ENCODE measurements around the gene AGBL1.
"Not testable (repeated sequence)": the region's sequence is repeated elsewhere in the genome, so short reads cannot be mapped to it uniquely, and the experiment has no call there.

AGBL1 gene

GRCh38 chr15:86876387-86876944, 796.8 kb downstream of the AGBL1 start:
- CTCF ChIA-PET: no interaction called here
- no peak for DNase-seq (ENCODE audit: low read depth, low spot score)
- TF ChIP-seq CTCF (IDR thresholded peaks at IDR 0.05; ENCODE audit: insufficient read depth, low read length, missing control alignments): no peak
- POLR2A ChIA-PET: no interaction called here
- H3K4me3 ChIP-seq (ENCODE audit: low read depth, low read length): no peak overlapping the region

GRCh38 chr15:86877171-86877631, 797.5 kb downstream of the AGBL1 start:
- no peak for TF ChIP-seq CTCF (IDR thresholded peaks at IDR 0.05; ENCODE audit: insufficient read depth, low read length, missing control alignments)
- H3K4me3 ChIP-seq (ENCODE audit: low read depth, low read length): no peak overlapping the region
- ChIA-PET CTCF (no interaction called here), POLR2A (no interaction called here)
- no peak for DNase-seq (ENCODE audit: low read depth, low spot score)

- CTCF ChIA-PET, POLR2A ChIA-PET: not testable (repeated sequence)
Observed at GRCh38 chr15:86878844-86879243, 799.2 kb downstream of the AGBL1 start.

GRCh38 chr15:86879250-86880229, 799.9 kb downstream of the AGBL1 start:
- CTCF ChIA-PET: no interaction called here
- no peak for TF ChIP-seq CTCF (IDR thresholded peaks at IDR 0.05; ENCODE audit: insufficient read depth, low read length, missing control alignments)
- H3K4me3 ChIP-seq (ENCODE audit: low read depth, low read length): no peak overlapping the region
- POLR2A ChIA-PET: no interaction called here
- no peak for DNase-seq (ENCODE audit: low read depth, low spot score)

More at GRCh38 chr15:86878844-86879243, 799.2 kb downstream of the AGBL1 start:
- not testable (repeated sequence) for H3K4me3 ChIP-seq (ENCODE audit: low read depth, low read length); DNase-seq (ENCODE audit: low read depth, low spot score)

GRCh38 chr15:86885616-86886015, 805.9 kb downstream of the AGBL1 start:
- TF ChIP-seq CTCF (IDR thresholded peaks at IDR 0.05; ENCODE audit: insufficient read depth, low read length, missing control alignments): no peak
- no peak overlapping the region for H3K4me3 ChIP-seq (ENCODE audit: low read depth, low read length)
- ChIA-PET POLR2A (no interaction called here), CTCF (no interaction called here)
- DNase-seq (ENCODE audit: low read depth, low spot score): no peak

GRCh38 chr15:86892774-86893449, 813.2 kb downstream of the AGBL1 start:
- CTCF ChIA-PET: no interaction called here
- no peak overlapping the region for H3K4me3 ChIP-seq (ENCODE audit: low read depth, low read length)
- peak; percentile 7 for DNase-seq (ENCODE audit: low read depth, low spot score)
- TF ChIP-seq CTCF (IDR thresholded peaks at IDR 0.05; ENCODE audit: insufficient read depth, low read length, missing control alignments): no peak
- POLR2A ChIA-PET: interaction anchor here (0.6 kb wide), 1 partner anchor 34 kb away, joined by 3 read pairs; no protein-coding TSS in a partner anchor
